GM12892 (cell line): ENCODE results near the gene KAT2B.

Experiments used
- POLR2A ChIP-seq: IDR thresholded peaks from 2 replicates; pipeline ENCODE4 v1.6.1; 2011; ENCODE audit warnings: low read depth, low read length, control low read depth
- POLR2AphosphoS5 ChIP-seq: IDR thresholded peaks from 2 replicates; pipeline ENCODE4 v1.6.1; 2011; ENCODE audit warnings: low read depth, low read length, control low read depth
- TAF1 ChIP-seq: IDR thresholded peaks from 2 replicates; pipeline ENCODE4 v1.6.1; 2011; ENCODE audit warnings: low read depth, mild to moderate bottlenecking, control low read depth, low read length, borderline replicate concordance

GRCh38 chr3:20107722-20108121 is 67.5 kb downstream of the KAT2B start:
- no peak for TF ChIP-seq TAF1
- TF ChIP-seq POLR2A = no peak
- TF ChIP-seq POLR2AphosphoS5 = no peak
